ENCODE data around the gene FAHD1.

The FAHD1 gene

DNA sequence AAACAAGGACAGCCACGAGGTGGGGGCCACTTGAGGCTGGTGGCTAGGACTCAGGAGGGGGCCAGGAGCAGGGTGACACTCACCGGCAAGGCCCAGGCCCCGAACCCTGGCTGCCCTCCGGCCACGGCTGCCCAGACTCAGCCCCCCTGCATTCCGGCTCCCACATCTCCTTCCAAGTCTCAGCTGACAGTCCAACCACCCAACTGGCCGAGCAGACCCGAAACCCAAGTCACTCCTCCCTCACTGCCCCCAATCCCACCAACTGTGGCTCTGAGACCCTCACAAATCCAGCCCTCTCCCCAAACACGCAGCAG, 9.8 kb upstream of the FAHD1 start:
- no peak for DNase-seq (ENCODE audit: low spot score)

DNA sequence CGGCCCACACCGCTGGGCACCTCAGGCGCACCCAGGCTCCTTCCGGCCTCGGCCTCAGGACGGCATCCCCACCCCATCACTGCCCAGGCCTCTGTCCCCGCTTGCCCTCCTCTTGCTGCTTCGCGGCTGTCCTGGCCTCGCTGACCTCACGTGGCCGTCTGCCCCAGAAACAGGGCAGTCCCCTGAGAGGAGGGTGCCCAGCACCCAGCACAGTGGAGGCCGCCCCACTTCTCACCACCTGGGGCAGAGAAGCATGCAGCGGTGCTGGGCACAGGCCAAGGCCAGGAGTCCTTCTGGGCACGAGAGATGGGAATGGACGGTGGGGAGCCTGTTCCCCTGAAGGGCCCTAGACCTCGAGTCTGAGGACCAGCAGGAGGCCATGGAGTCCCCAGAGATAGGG, 9.3 kb upstream of the FAHD1 start:
- DNase-seq (ENCODE audit: low spot score): no peak

- no peak for DNase-seq (ENCODE audit: low spot score)
Observed at GRCh38 chr16:1818204-1818872, 8.7 kb upstream of the FAHD1 start.

GRCh38 chr16:1818873-1819525, 8.0 kb upstream of the FAHD1 start:
- DNase-seq (ENCODE audit: low spot score): no peak

- no peak for DNase-seq (ENCODE audit: low spot score)
Observed at GRCh38 chr16:1819611-1820010, 7.4 kb upstream of the FAHD1 start.

DNA sequence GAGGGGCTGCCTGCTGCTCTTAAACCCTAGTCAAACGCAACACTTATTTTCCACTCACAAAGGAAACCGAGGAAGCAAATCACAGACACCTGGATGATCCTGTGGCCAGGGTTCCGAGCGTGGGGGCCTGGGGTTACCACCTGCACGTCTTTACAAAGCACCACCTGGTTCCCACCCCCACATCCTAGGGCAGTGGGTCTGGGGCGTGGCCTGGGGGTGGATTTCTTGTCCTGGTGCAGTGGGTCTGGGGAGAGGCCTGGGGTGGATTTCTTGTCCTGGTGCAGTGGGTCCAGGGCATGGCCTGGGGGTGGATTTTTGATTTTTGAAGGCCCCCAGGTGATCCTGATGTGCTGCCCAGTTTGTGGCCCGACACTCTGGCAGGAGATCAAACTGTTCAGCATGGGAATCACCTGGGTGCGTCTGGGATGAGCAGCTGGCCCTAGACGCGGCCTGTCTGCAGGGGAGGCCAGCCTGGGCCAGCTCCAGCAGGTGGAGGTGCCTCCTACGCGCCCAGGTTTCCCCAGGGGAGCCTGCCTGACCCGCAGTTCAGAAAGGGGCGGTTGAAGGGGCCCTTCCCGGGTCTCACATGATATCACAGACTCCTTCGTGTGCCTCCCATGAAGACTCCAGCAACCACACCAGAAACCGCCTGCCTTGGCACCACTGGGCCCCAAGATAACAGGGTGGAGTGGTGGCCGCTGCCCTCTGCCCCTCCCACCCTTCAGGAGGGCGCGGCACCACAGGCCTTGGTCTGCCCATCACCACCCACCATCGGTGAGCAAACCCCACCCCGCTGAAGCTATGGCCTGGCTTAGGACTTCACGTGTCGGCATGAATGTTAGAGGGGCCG, 6.7 kb upstream of the FAHD1 start:
- no peak for DNase-seq (ENCODE audit: low spot score)

DNA sequence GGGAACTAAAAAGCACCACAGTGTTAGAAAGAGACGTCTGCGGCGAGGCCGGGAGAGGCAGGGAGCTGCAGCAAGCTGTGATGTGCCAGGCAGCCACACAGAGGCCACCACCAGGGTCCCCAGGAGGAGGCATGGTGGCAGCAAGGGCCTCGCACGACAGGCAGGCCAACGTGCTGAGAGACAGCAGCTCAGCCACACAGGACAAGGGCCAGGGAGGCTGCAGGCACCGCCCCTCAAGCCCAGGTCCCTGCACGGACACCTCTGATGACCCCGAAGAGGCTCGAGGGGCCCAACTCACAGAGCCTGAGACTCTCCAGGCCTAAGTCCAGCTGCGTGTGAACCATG, 6.1 kb upstream of the FAHD1 start:
- DNase-seq (ENCODE audit: low spot score): no peak

- no peak for DNase-seq (ENCODE audit: low spot score)
Observed at GRCh38 chr16:1821861-1822611, 5.0 kb upstream of the FAHD1 start.

DNA sequence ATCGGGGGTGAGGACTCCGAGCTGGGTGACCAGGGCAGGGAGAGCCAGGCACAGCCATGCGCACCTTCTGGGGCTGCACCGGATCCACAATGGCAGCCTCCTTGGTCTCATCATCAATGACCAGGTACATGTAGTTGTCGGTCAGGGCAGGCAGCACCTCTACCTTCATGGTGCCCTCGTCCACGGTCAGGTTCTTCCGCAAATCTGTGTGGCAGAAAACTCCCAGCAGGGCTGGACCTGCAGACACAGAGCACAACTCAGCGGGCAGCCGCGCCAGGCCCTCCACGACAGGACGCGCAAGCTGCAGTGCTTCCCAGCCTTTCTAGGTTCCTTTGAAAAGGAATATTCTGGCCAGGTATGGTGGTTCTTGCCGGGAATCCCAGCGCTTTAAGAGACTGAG, 4.2 kb upstream of the FAHD1 start:
- DNase-seq (ENCODE audit: low spot score): no peak

- peak; percentile 39 for DNase-seq (ENCODE audit: low spot score)
Observed at GRCh38 chr16:1823821-1824220, 3.2 kb upstream of the FAHD1 start.

GRCh38 chr16:1825381-1825863, 1.6 kb upstream of the FAHD1 start:
- DNase-seq (ENCODE audit: low spot score): no peak

DNA sequence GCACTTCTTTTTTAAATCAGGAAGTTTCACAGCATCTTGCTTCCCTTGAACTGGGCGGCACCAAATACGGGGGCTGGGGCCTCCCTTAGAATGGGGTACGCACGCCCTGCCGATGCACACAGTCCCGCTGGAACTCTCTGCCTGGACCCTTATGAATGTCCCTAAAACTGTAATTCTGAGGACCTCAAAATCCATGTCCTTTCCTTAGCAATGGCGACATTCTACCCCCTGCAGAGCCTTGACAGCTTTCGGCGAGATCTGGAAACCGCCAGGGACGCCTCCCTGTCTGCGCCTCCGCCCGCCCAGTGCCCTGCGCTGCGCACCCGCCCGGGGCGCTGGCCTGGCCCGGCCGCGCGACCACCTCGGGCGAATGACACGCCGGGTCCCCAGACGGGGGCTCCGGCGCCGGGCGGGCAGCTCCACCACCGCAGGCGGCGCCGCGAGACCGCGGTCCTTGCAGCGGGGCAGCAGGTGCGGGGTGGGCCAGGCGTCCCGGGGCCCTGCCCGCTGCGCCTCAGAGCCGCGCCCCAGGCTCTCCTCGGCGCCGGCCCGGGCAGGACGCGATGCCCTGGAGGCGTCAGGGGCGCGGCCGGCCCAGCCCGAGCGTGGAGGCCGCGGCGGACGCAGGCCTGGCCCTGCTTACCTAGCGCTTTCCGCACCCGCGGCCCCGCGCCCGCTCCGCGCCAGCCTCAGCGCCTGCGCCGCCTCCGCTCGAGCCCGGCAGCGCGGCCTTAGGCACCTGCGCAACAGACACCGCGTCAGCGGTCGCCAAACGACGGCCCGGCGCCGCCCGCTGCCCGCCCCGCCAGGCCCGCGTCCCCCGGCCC, 929 bp upstream of the FAHD1 start:
- peak; percentile 41 for DNase-seq (ENCODE audit: low spot score)

DNA sequence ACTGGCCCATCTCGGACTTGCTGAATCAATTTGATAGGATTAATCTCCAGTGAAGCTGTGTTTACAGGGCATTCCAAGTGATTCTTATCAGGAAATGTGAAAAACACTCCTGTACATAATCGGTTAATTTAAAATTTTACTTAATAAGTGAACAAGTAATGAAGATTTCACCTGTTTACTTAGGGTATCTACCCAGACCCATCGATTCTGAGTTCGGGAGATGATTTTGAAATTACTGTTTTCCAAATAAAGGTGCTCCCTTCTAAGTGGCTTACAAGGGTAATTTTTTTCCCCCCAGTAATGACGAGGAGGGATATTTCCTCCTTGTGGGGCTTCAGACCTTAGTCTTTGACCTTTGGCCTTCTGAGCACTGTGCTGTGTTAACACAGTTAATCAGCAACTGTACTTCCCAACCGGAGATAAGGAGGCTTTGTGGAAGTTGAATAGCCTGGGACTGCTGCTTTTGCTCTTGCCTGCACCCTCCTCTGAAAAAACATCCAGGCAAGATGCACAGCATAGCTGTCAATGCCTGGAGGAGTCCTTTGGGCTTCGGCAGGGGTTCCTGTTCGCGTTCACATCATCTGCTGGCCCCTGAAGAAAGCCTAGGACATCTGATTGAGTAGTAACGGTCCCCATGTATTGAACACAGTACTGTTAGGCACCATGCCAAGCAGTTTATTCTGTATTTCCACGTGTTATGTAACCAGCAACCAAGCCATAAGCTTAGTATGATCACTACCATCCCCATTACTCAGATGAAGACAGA, 1.8 kb downstream of the FAHD1 start:
- DNase-seq (ENCODE audit: low spot score): no peak

DNA sequence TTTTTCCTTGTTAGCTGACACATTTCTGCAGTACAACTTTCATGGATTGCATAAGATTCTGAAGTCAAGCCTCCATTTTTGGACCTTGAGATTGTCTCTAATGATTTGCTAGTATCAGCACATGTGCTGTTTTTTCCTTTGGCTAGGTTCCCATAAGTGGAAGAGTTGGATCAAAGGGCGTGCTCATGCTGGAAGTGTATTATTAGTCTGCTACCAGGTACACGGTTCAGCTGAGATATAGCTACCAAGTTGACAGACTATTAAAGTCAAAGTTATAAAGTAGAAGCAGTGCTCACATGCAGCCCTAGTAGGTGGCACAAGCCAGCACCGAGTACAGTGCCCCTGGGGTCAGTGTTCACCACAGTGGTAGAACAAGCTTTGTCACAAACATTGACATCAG, 3.2 kb downstream of the FAHD1 start:
- no peak for DNase-seq (ENCODE audit: low spot score)

DNA sequence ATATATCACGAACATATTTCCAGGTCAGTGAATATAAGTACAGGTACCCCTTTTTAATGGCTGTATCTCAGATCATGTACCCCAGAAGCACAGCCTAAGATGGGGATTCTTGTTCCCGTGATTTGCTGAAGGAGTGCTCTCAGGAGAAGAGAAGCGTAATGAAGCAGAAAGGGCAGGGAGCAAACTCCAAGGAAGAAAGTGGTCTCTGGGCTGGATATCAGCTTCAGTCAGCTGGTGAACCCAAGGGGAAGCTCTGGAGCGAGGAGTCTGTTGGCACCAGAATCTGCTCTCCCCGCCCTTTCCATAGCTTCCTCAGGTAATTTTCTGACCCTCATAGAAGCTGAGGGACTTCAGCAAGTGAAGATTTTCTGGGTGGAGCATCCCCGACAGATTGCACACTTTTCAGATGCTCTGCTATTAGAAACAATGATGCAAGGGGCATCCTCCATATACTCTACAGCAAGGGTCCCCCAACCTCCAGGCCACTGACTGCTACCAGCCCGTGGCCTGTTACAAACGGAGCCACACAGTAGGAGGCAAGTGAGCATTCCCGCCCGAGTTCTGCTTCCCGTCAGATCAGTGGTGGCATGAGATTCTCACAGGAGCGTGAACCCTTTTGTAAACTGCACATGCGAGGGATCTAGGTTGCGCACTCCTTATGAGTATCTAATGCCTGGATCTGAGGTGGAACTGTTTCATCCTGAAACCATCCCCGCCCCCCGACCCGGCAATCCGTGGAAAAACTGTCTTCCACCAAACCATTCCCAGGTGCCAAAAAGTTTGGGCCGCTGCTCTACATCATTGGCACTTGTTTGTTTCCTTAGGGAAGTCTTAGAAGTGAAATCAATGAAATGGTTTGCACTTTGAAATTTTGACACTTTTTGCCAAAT, 4.4 kb downstream of the FAHD1 start:
- DNase-seq (ENCODE audit: low spot score): no peak

- DNase-seq (ENCODE audit: low spot score): no peak
Observed at GRCh38 chr16:1832838-1833454, 5.9 kb downstream of the FAHD1 start.

DNA sequence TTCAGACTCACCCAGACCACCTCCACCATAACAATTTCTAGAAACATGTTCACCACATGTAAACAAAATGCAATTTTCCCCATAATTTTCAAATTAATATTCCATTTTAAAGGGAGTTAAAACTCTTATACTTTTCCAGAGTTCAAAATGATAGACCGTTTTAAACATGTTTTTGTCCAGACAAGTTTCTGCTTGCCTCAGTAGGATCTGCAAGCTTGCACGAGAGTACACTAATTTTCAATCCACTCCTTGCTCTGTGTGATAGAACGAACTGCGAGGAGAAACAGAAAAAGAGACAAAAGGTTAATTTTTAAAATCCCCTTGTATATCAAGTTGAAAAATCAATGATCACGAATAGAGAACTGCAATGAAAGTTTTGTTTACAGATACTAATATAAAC, 7.1 kb downstream of the FAHD1 start:
- no peak for DNase-seq (ENCODE audit: low spot score)

DNA sequence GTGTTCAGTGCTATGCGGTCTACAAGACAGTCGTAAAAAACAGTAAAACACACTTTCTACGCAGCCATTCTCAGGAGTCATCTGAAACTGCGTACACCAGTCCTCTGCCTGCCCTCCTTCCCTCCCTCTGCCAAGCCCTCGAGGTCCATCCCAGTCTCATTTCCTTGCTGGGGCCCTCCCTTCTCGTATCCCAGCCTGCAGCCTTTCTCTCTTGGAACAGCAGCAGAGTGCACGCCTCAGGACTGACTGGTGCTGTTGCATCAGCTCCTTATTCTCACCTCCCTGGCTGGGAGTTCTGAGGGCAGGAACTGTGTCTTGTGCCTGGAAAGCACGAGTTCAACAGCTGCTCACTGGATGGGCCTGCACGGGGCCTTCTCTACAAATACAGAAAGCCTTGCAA, 12.5 kb downstream of the FAHD1 start:
- peak; percentile 76 for DNase-seq (ENCODE audit: low spot score)

- DNase-seq (ENCODE audit: low spot score): no peak
Observed at GRCh38 chr16:1845985-1846384, 19.0 kb downstream of the FAHD1 start.
